ENCODE results near the gene RNF34. TPM values are rescaled to one million over a fixed set of nuclear protein-coding genes. Genes with fewer than 3 reads are reported as not detected.

The RNF34 gene
- total RNA-seq, 2 experiments from 2014 or later: 85.4 to 145 TPM

GRCh38 chr12:121442028-121442948 is 42.4 kb downstream of the RNF34 start:
- CTCF ChIA-PET (ENCODE audit: unreplicated experiment): interaction anchor here (1.0 to 1.5 kb wide), 4 partner anchors 13 to 109 kb away, joined by 3 to 4 read pairs (median 4); no protein-coding TSS in a partner anchor
- BruUV-seq (replicated peaks): no TSS peak
- no peaks in the 10 kb centered on the region for H4K20me1 ChIP-seq (ENCODE audit: insufficient read depth, low read length)
- no peaks in the 10 kb centered on the region for H3K9me2 ChIP-seq (ENCODE audit: insufficient read depth, low read length)
- no peak overlapping the region for H3K4me3 ChIP-seq (ENCODE audit: low read depth, low read length, poor library complexity, severe bottlenecking)
- peaks cover 92% of the 10 kb centered on the region for H3K36me3 ChIP-seq (ENCODE audit: insufficient read depth, low read length)
- H3K79me2 ChIP-seq (ENCODE audit: insufficient read depth, low read depth, low read length): no peaks in the 10 kb centered on the region
- intact Hi-C loops (cut with micrococcal nuclease; ENCODE audit: unreplicated experiment): no loop called here
- no peaks in the 10 kb centered on the region for H3K4me1 ChIP-seq (ENCODE audit: insufficient read depth, low read length, poor library complexity, severe bottlenecking)
- POLR2A ChIA-PET: interaction anchor here (0.6 kb wide), 3 partner anchors 18 to 99 kb away, joined by 3 to 7 read pairs (median 3); no protein-coding TSS in a partner anchor
- H3K9me3 ChIP-seq (ENCODE audit: low read length): no peaks in the 10 kb centered on the region
- no peak for DNase-seq (ENCODE audit: low spot score)
- H2AFZ ChIP-seq (ENCODE audit: low read length): no peak overlapping the region
- H3K27ac ChIP-seq (ENCODE audit: low read depth, low read length, poor library complexity, severe bottlenecking): no peak overlapping the region
- no peak for TF ChIP-seq EZH2phosphoT487 (IDR thresholded peaks at IDR 0.05; ENCODE audit: borderline replicate concordance, low read depth, low read length)
- no peak for TF ChIP-seq CTCF (conservative IDR thresholded peaks at IDR 0.05; ENCODE audit: low read length)
- no peak overlapping the region for H3K4me2 ChIP-seq (ENCODE audit: low read length)

GRCh38 chr12:121443193-121443870 is 43.4 kb downstream of the RNF34 start:
- H3K4me2 ChIP-seq (ENCODE audit: low read length): no peak overlapping the region
- BruUV-seq (replicated peaks): no TSS peak
- H3K9me2 ChIP-seq (ENCODE audit: insufficient read depth, low read length): no peaks in the 10 kb centered on the region
- H3K36me3 ChIP-seq (ENCODE audit: insufficient read depth, low read length): peaks cover 83% of the 10 kb centered on the region
- ChIA-PET CTCF (ENCODE audit: unreplicated experiment) (interaction anchor here (1.0 to 1.5 kb wide), 4 partner anchors 12 to 110 kb away, joined by 3 to 4 read pairs (median 4); no protein-coding TSS in a partner anchor), POLR2A (interaction anchor here (0.5 to 0.6 kb wide), 3 partner anchors 60 to 1331 kb away, joined by 3 read pairs; no protein-coding TSS in a partner anchor)
- no peak overlapping the region for H3K4me3 ChIP-seq (ENCODE audit: low read depth, low read length, poor library complexity, severe bottlenecking)
- H4K20me1 ChIP-seq (ENCODE audit: insufficient read depth, low read length): no peaks in the 10 kb centered on the region
- TF ChIP-seq EZH2phosphoT487 (IDR thresholded peaks at IDR 0.05; ENCODE audit: borderline replicate concordance, low read depth, low read length) (no peak), CTCF (conservative IDR thresholded peaks at IDR 0.05; ENCODE audit: low read length) (peak; percentile 92)
- intact Hi-C loops (cut with micrococcal nuclease; ENCODE audit: unreplicated experiment): loop anchor here (1.0 kb wide), 1 partner anchor 109 kb away; no protein-coding TSS in a partner anchor
- no peaks in the 10 kb centered on the region for H3K79me2 ChIP-seq (ENCODE audit: insufficient read depth, low read depth, low read length)
- no peaks in the 10 kb centered on the region for H3K9me3 ChIP-seq (ENCODE audit: low read length)
- DNase-seq (ENCODE audit: low spot score): peak; percentile 64
- no peaks in the 10 kb centered on the region for H3K4me1 ChIP-seq (ENCODE audit: insufficient read depth, low read length, poor library complexity, severe bottlenecking)
- H2AFZ ChIP-seq (ENCODE audit: low read length): no peak overlapping the region
- H3K27ac ChIP-seq (ENCODE audit: low read depth, low read length, poor library complexity, severe bottlenecking): no peak overlapping the region

All from OCI-LY7 (cell line).